Osteoblast (primary cell): ENCODE data around the gene MBOAT2. TPM values are rescaled to one million over a fixed set of nuclear protein-coding genes. Genes with fewer than 3 reads are reported as not detected.

Experiments used
- DNase-seq: peaks from one replicate; pipeline ENCODE4 v3.0.0; 2011; ENCODE audit warnings: low spot score, mixed read lengths; ENCODE audit not compliant: insufficient read length; ENCODE audit errors: missing footprints
- H2AFZ ChIP-seq: 2 replicates; pipeline ENCODE4 v1.6.0; 2011; ENCODE audit warnings: mild to moderate bottlenecking, low read length
- H3K27ac ChIP-seq: 2 replicates; pipeline ENCODE4 v1.5.1; 2011; ENCODE audit warnings: mild to moderate bottlenecking, low read depth, low read length, moderate library complexity
- H3K27me3 ChIP-seq: 2 replicates; pipeline ENCODE4 v1.6.0; 2012; ENCODE audit warnings: mild to moderate bottlenecking, control low read depth, inconsistent platforms, low read length, moderate library complexity; ENCODE audit not compliant: insufficient read depth
- H3K36me3 ChIP-seq: 2 replicates; pipeline ENCODE4 v1.5.1; 2011; ENCODE audit warnings: mild to moderate bottlenecking, low read length, control low read depth, moderate library complexity; ENCODE audit not compliant: insufficient read depth
- H3K4me1 ChIP-seq: 2 replicates; pipeline ENCODE4 v1.5.1; 2011; ENCODE audit warnings: mild to moderate bottlenecking, low read length, control low read depth, moderate library complexity; ENCODE audit not compliant: insufficient read depth
- H3K4me2 ChIP-seq: 2 replicates; pipeline ENCODE4 v1.6.0; 2011; ENCODE audit warnings: mild to moderate bottlenecking, low read length; ENCODE audit not compliant: insufficient read depth
- H3K4me3 ChIP-seq: fragments of 200-600 bp; sonication (generic); 3 replicates; pipeline ENCODE4 v1.5.1; 2012; ENCODE audit warnings: mild to moderate bottlenecking, low read length, inconsistent platforms; ENCODE audit not compliant: insufficient read depth
- H3K79me2 ChIP-seq: 2 replicates; pipeline ENCODE4 v1.6.0; 2012; ENCODE audit warnings: mild to moderate bottlenecking, low read length, control low read depth, inconsistent platforms; ENCODE audit not compliant: insufficient read depth
- H3K9me3 ChIP-seq: 2 replicates; pipeline ENCODE4 v1.5.1; 2011; ENCODE audit warnings: low read depth, low read length, control low read depth
- H4K20me1 ChIP-seq: 2 replicates; pipeline ENCODE4 v1.6.0; 2012; ENCODE audit warnings: mild to moderate bottlenecking, low read length, control low read depth; ENCODE audit not compliant: insufficient read depth
- total RNA-seq: library from RNA; depleted of rRNA; stranded (reverse); fragments of >200 nt; gene quantifications from 2 replicates; pipeline ENCODE4 v1.2.3, GENCODE V29; 2012
- TF ChIP-seq, protein P1 (sequence below): IDR thresholded peaks from 2 replicates; pipeline ENCODE4 v1.5.1; 2011; ENCODE audit warnings: mild to moderate bottlenecking, low read depth, low read length, moderate library complexity; ENCODE audit errors: extremely low read depth

Gene MBOAT2
- total RNA-seq, 1 donor, result 54.3 TPM

DNA sequence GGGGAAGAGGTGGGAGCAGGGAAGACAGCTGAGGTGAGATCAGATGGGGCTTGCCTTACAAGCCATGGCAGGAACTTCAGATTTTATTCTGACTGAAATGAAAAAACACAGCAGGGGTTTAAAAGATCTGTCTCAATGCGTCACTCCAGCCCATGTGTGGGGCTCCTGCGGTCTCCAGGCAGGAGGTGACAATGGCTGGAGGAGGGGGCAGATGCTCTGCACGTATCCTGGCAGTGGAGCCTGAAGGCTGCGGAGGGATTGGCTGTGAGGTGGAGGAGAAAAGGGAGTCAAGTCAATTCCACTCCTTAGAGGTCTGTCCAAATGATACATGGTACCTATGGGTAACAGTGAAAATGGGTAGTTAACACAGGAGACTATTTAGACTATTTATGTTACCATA, 125.6 kb downstream of the MBOAT2 start:
- H3K27ac ChIP-seq, result no peak overlapping the region
- no peaks in the 10 kb centered on the region for H4K20me1 ChIP-seq
- no peaks in the 10 kb centered on the region for H3K79me2 ChIP-seq
- no peak overlapping the region for H3K4me2 ChIP-seq
- DNase-seq, result peak; percentile 21
- H2AFZ ChIP-seq, result no peak overlapping the region
- peaks cover 42% of the 10 kb centered on the region for H3K36me3 ChIP-seq
- no peaks in the 10 kb centered on the region for H3K4me1 ChIP-seq
- no peak overlapping the region for H3K4me3 ChIP-seq
- H3K27me3 ChIP-seq, result no peaks in the 10 kb centered on the region
- TF ChIP-seq, protein P1, sequence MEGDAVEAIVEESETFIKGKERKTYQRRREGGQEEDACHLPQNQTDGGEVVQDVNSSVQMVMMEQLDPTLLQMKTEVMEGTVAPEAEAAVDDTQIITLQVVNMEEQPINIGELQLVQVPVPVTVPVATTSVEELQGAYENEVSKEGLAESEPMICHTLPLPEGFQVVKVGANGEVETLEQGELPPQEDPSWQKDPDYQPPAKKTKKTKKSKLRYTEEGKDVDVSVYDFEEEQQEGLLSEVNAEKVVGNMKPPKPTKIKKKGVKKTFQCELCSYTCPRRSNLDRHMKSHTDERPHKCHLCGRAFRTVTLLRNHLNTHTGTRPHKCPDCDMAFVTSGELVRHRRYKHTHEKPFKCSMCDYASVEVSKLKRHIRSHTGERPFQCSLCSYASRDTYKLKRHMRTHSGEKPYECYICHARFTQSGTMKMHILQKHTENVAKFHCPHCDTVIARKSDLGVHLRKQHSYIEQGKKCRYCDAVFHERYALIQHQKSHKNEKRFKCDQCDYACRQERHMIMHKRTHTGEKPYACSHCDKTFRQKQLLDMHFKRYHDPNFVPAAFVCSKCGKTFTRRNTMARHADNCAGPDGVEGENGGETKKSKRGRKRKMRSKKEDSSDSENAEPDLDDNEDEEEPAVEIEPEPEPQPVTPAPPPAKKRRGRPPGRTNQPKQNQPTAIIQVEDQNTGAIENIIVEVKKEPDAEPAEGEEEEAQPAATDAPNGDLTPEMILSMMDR, result no peak
- no peaks in the 10 kb centered on the region for H3K9me3 ChIP-seq

- Histone ChIP-seq H3K4me3 (no peak overlapping the region), H3K4me1 (no peaks in the 10 kb centered on the region), H3K9me3 (no peaks in the 10 kb centered on the region), H2AFZ (no peak overlapping the region), H3K4me2 (no peak overlapping the region), H3K27ac (no peak overlapping the region), H3K79me2 (no peaks in the 10 kb centered on the region), H4K20me1 (no peaks in the 10 kb centered on the region), H3K36me3 (peaks cover 46% of the 10 kb centered on the region), H3K27me3 (no peaks in the 10 kb centered on the region)
- no peak for DNase-seq
- TF ChIP-seq, protein P1, result no peak
Observed at GRCh38 chr2:8877332-8877731, 126.2 kb downstream of the MBOAT2 start.

DNA sequence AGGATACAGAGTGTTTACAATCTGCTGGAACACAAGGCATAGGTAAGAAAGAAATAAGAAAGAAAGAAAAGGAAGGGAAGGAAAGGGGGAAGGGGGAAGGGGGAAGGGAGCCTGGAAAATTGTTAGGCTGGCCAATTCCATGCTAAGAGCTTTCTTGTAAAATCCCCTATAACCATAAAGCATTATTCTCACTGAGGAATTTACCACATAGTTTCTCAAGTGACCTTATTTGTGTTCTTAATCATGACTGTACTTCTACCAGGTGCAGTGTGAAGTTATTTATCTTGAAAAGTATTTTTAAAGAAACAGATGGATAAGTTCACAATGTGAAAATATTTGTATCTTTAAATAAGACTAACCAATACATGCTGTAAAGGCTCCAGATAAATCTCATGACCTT, 126.9 kb downstream of the MBOAT2 start:
- TF ChIP-seq, protein P1, result no peak
- Histone ChIP-seq H3K27me3 (no peaks in the 10 kb centered on the region), H3K4me2 (no peak overlapping the region), H3K9me3 (no peaks in the 10 kb centered on the region), H3K4me3 (no peak overlapping the region), H3K27ac (no peak overlapping the region), H2AFZ (no peak overlapping the region), H3K79me2 (no peaks in the 10 kb centered on the region), H3K36me3 (peaks cover 52% of the 10 kb centered on the region), H4K20me1 (no peaks in the 10 kb centered on the region), H3K4me1 (no peaks in the 10 kb centered on the region)
- DNase-seq, result no peak

GRCh38 chr2:8872821-8873432, 130.6 kb downstream of the MBOAT2 start:
- DNase-seq, result peak; percentile 75
- H3K27ac ChIP-seq, result no peak overlapping the region
- no peaks in the 10 kb centered on the region for H3K4me1 ChIP-seq
- TF ChIP-seq, protein P1, result peak; percentile 67
- no peaks in the 10 kb centered on the region for H3K27me3 ChIP-seq
- H3K36me3 ChIP-seq, result peaks cover 32% of the 10 kb centered on the region
- no peak overlapping the region for H3K4me2 ChIP-seq
- no peaks in the 10 kb centered on the region for H3K79me2 ChIP-seq
- H3K4me3 ChIP-seq, result no peak overlapping the region
- H4K20me1 ChIP-seq, result no peaks in the 10 kb centered on the region
- H2AFZ ChIP-seq, result no peak overlapping the region
- H3K9me3 ChIP-seq, result no peaks in the 10 kb centered on the region
